Hematopoietic multipotent progenitor cell (in vitro differentiated cells): ENCODE measurements around the gene PHB1. TPM values are rescaled to one million over a fixed set of nuclear protein-coding genes. Genes with fewer than 3 reads are reported as not detected.
"Not testable (repeated sequence)": the region's sequence is repeated elsewhere in the genome, so short reads cannot be mapped to it uniquely, and the experiment has no call there.

ENCODE experiments used
- DNase-seq, 3 donors: peaks; one replicate each; pipeline ENCODE4 v3.0.0-alpha.2; 2011 to 2015; ENCODE audit warnings: low read depth in 2 of 3, low spot score in 2 of 3
- total RNA-seq: library from RNA; depleted of rRNA; stranded (reverse); fragments of >200 nt; gene quantifications from one replicate; pipeline ENCODE4 v1.2.3, GENCODE V29; 2012

Gene PHB1
- total RNA-seq, 1 donor: 102 TPM

- DNase-seq: no peak
Observed at GRCh38 chr17:49439673-49440571, 25.2 kb upstream of the PHB1 start.

GRCh38 chr17:49439305-49439672, 24.6 kb upstream of the PHB1 start:
- no peak for DNase-seq

GRCh38 chr17:49438436-49439278, 24.0 kb upstream of the PHB1 start:
- peak in 1 of 3 donors; percentile 29 for DNase-seq

DNA sequence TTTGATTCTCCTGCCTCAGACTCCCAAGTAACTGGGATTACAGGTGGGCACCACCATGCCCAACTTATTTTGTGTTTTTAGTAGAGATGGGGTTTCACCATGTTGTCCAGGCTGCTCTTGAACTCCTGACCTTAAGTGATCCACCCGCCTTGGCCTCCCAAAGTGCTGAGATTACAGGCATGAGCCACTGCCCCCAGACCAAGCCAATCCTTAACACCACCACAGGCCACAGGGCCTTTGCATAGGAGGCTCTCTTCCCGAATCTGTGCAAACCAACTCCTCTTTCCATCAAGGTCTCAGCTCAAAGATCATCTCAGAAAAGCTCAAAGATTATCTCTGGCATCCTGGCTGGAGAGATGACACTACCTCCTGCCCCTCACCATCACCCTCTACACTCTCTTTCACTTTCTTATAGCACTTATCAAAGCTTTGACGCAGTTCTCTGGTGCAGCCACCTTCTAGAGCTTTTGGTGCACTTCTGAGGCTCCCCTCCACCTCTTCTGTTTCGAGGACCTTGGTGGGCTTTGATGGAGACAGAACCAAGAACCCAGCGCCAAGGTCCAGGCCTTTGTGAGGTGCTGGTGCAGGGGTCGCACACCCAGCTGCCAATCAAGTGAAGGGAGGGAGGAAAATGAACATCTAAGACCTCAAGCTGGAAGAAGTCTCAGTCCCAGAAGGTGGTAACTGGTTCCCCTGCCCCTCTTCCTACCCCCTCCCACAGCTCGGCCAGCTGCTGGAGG, 23.2 kb upstream of the PHB1 start:
- DNase-seq: no peak

DNA sequence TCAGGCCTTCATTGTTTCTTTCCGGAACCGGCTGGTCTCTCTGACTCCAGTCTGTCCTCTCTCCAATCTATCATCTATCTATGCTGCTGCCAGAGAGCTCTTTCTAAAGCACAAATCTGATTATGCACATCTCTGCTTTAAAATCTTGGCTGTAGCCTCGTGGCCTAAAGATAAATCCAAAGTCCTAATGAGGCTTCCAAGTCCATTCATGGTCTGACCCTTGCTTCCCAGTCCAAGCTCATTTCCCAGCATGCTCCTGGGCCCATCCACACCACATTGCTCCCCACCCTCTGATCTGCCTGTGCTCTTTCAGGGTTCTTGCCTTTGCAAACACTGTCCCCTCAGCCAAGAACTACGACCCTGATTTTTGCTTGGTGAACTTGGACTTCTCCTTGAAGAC, 21.5 kb upstream of the PHB1 start:
- no peak for DNase-seq

DNA sequence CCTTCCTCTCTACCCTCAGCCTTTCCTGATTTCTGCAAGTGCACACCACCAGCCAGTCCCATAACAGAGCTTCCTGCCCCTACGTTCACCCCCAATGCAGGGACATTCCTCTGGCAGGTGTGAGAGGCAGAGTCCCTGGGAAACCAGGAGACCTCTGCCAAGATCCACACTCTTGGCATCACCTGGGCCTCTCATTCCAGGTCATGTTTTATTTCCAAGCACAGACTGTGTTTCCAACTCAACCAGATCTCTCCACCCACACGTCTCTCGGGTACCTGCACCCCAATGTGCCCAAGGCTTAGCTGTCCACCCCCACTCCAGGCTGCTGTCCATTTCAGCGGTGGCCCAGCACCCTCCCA, 21.0 kb upstream of the PHB1 start:
- DNase-seq: no peak

DNA sequence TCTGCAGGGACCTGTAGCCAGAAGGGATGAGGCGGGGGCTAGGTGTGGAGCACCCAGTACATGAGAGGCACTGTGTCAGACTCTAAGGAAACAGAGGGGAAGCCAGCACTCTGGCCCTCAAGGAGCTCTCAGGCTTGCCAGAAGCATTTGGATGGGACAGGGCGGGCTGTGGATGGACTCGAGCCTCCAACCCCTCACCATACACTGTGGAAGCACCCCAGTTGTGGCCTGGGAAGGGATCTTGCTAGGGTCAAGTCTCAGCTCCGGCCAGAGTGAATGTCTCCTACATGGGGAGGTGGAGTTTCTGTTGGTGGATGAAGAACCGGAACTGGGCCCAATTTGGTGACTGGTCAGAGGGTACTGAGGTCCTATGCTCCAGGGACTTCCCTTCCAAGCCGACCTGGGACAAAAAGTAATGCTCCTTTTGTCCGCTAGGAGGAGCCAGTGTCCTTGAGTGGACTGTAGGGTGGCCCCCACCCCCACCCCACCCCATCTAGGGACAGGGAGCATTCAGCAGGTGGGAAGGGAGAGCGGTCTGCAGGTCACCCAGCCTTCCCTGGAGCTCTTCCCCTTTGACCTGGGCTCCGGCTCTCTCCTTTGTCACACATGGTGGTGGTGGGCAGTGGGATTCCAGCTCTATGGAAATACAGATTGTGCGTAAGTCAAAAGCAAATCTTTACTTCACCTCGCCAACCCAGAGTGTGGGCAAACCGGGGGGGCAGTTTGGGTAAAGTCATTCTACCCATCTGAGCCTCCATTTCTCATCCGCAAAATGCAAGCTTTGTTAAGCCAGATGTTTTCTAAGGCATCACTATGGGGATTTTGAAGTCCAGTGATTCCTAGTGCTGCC, 20.4 kb upstream of the PHB1 start:
- peak in 2 of 3 donors; percentile 42 to 64 for DNase-seq

- no peak for DNase-seq
Observed at GRCh38 chr17:49433000-49433694, 18.5 kb upstream of the PHB1 start.

DNA sequence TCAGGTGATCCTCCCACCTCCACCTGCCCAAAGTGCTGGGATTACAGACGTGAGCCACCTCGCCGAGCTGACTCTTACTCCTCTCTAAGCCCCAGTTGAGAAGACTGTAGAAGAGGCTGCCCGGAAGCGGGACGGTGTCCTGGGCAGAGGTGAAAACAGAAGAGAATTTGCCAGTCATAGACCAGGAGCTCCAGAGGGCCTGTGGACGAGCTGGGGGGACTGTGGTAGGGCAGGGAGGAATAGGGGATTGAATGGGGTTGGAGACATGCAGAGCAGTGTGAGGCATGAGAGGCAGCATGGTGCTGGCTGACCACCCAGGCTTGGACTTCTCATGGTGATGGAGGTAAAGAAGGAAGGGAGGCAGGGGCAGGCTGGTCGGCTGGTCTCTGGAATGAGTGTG, 17.1 kb upstream of the PHB1 start:
- DNase-seq: no peak

GRCh38 chr17:49425004-49425286, 10.3 kb upstream of the PHB1 start:
- DNase-seq: no peak

DNA sequence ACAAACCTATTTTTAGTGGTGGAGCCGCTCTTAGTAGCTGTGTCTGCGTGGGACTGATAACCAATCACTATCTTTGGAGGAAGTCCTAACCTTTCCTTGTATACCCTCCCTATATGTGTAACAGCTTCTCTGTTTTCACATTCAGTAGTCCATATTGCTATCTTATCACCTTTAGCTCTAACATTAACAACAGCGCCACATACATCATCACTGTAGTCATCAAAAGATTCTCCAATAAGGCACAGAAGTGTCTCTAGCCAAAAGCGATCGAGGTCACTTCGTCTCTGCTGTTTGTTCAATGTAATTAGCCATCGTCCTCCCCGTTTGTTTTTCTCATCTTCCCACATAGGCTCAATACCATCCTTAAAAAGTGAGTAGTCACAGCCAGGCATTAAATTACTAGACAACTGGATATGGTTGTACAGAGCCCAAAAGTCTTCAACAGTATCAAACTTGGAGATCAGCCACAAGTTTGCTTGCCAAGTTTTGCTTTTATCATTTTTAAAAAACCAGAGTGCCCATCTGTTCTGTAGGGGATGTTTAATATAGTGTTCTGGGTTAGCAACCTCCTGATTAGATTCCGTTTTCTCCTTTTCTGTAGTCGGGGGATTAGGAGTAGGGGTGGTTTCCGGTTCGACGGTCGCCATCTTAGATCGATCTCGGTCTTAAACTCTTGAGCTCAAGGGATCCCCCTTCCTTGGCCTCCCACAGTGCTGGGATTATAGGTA, 9.8 kb upstream of the PHB1 start:
- not testable (repeated sequence) for DNase-seq

DNA sequence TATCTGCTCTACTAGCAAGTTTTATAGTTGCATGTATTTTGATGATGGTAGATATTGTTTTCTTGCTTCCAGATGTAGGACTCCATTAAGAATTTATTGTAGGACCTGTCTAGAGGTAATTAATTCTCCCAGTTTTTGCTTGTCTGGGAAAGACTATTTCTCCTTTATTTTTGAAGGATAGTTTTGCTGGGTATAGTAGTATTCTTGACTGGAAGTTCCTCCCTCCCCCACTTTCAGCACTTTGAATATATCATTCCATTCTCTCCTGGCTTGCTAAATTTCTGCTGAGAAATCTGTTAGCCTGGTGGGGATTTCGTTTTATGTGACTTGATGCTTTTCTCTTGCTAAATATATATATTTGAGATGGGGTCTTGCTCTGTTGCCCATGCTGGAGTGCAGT, 8.0 kb upstream of the PHB1 start:
- DNase-seq: no peak

DNA sequence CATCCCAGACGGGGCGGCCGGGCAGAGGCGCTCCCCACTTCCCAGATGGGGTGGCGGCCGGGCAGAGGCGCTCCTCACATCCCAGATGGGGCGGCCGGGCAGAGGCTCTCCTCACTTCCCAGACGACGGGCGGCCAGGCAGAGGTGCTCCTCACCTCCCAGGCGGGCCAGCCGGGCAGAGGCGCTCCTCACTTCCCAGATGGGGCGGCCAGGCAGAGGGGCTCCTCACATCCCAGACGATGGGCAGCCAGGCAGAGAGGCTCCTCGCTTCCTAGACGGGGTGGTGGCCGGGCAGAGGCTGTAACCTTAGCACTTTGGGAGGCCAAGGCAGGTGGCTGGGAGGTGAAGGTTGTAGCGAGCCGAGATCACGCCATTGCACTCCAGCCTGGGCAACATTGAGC, 5.1 kb upstream of the PHB1 start:
- DNase-seq: not testable (repeated sequence)

GRCh38 chr17:49418754-49419740, 4.4 kb upstream of the PHB1 start:
- not testable (repeated sequence) for DNase-seq

GRCh38 chr17:49414271-49414621, 436 bp downstream of the PHB1 start:
- DNase-seq: no peak

- peak in 1 of 3 donors; percentile 67 for DNase-seq
Observed at GRCh38 chr17:49409066-49409465, 5.6 kb downstream of the PHB1 start.

- DNase-seq: peak; percentile 60 to 90 (median 76)
Observed at GRCh38 chr17:49407981-49408501, 6.6 kb downstream of the PHB1 start.

DNA sequence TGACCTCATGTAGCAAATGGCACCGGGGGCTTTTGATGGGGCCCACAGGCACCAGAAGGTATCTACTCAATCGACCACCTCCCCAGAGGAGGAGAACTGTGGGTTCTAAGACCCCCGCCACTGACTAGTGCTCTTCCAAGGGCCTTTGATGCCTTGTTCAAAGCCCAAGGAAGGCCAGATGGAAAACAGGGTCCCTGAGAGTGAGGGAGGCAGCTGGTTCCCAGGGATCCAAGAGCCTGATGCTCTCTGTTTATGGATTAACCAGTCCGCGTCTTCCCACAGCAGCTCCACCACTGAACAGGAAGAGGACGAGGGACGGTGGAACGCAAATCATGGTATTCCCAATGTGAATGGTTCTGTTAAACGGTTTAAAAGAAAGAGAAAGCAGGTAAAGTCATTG, 7.6 kb downstream of the PHB1 start:
- DNase-seq: no peak
